DND-41 (cell line): ENCODE data around the gene VARS1.
"Not testable (repeated sequence)": the region's sequence is repeated elsewhere in the genome, so short reads cannot be mapped to it uniquely, and the experiment has no call there.

Source experiments
- ATAC-seq: fragments of 200-7000 bp; cut with Tn5 transposase; 3 replicates; pipeline ENCODE4 v1.9.1; 2021; ENCODE audit warnings: low read depth; ENCODE audit not compliant: insufficient read depth
- DNase-seq: peaks from one replicate; pipeline ENCODE4 v3.0.0-alpha.2; 2020
- H2AFZ ChIP-seq: 2 replicates; pipeline ENCODE4 v1.6.0; 2012; ENCODE audit warnings: low read depth, low read length
- H3K27ac ChIP-seq: 2 replicates; pipeline ENCODE4 v1.5.1; 2012; ENCODE audit warnings: low read length, inconsistent platforms
- H3K27me3 ChIP-seq: fragments of 200-600 bp; sonication (generic); 2 replicates; pipeline ENCODE4 v1.6.0; 2012; ENCODE audit warnings: low read length, mild to moderate bottlenecking, inconsistent platforms; ENCODE audit not compliant: insufficient read depth, poor library complexity
- H3K36me3 ChIP-seq: 2 replicates; pipeline ENCODE4 v1.5.1; 2012; ENCODE audit warnings: low read length, inconsistent platforms; ENCODE audit not compliant: insufficient read depth
- H3K4me1 ChIP-seq: 2 replicates; pipeline ENCODE4 v1.5.1; 2012; ENCODE audit warnings: mild to moderate bottlenecking, low read length; ENCODE audit not compliant: insufficient read depth
- H3K4me2 ChIP-seq: 2 replicates; pipeline ENCODE4 v1.6.0; 2012; ENCODE audit warnings: mild to moderate bottlenecking, moderate library complexity, low read length, inconsistent platforms; ENCODE audit not compliant: insufficient read depth
- H3K4me3 ChIP-seq, 2 experiments: fragments of 200-600 bp in 1 of 2; shearing (Covaris generic) in 1 of 2; 2 replicates each; pipeline ENCODE4 v1.5.1; 2012 to 2016; ENCODE audit warnings: inconsistent platforms in 2 of 2, low read length in 2 of 2, mild to moderate bottlenecking in 2 of 2, low read depth in 1 of 2, moderate library complexity in 1 of 2
- H3K79me2 ChIP-seq: 2 replicates; pipeline ENCODE4 v1.6.0; 2012; ENCODE audit warnings: low read length, inconsistent platforms; ENCODE audit not compliant: insufficient read depth
- H3K9ac ChIP-seq: 2 replicates; pipeline ENCODE4 v1.6.0; 2012; ENCODE audit warnings: low read depth, mild to moderate bottlenecking, inconsistent platforms, low read length, moderate library complexity
- H3K9me3 ChIP-seq: 2 replicates; pipeline ENCODE4 v1.5.1; 2012; ENCODE audit warnings: low read length, moderate library complexity, mild to moderate bottlenecking, inconsistent platforms; ENCODE audit not compliant: insufficient read depth, severe bottlenecking
- H4K20me1 ChIP-seq: 2 replicates; pipeline ENCODE4 v1.6.0; 2012; ENCODE audit warnings: low read length; ENCODE audit not compliant: insufficient read depth
- EZH2 ChIP-seq: IDR thresholded peaks from 3 replicates; pipeline ENCODE4 v1.6.1; 2012; ENCODE audit warnings: borderline replicate concordance, low read depth, mild to moderate bottlenecking, moderate library complexity, low read length, inconsistent platforms; ENCODE audit not compliant: severe bottlenecking
- TF ChIP-seq, protein P1 (sequence below): IDR thresholded peaks from 2 replicates; pipeline ENCODE4 v1.5.1; 2012; ENCODE audit warnings: borderline replicate concordance, low read length, moderate library complexity, mild to moderate bottlenecking; ENCODE audit not compliant: poor library complexity, severe bottlenecking; ENCODE audit errors: extremely low read depth

The VARS1 gene

DNA sequence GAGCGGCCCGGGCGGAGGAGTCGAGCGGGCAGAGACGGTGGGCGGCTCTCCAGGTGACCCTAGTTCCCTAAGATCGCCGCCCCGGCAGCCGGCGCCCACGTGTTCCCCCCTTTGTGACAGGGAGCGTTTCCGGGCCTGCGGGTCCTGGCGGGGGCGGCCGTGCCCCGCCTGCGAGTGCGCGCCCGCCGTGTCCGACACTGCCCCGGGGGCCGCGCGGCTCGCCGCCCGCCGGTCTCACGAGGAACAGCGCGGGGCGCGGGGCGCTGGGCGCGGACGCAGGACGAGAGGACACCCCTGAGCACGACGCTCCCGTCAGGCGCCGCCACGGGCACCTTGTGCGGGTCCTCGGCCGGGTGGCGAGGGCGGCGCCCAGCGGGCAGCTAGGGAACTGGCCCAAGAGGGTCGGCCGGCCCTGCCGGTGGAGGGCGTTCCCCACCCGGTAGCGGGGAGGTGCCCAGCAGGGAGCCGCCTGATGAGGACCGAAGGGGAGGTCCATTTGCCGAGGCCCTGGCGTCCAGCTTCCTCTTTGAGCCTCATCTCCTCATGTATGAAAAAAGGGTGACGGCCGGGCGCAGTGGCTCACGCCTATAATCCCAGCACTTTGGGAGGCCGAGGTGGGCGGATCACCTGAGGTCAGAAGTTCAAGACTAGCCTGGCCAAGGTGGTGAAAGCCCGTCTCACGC lies at the start of gene VARS1:
TSS of gene VARS1 (minus strand) at position 137 of the 683 bp plus-strand sequence. CDS start 535 bp downstream, outside the sequence.
- H3K27ac ChIP-seq = peak within 1 kb of the TSS; percentile 93
- peak within 1 kb of the TSS; percentile 94 for H3K4me2 ChIP-seq
- H3K79me2 ChIP-seq = peaks cover 46% of the 10 kb centered on the region
- TF ChIP-seq, protein P1, sequence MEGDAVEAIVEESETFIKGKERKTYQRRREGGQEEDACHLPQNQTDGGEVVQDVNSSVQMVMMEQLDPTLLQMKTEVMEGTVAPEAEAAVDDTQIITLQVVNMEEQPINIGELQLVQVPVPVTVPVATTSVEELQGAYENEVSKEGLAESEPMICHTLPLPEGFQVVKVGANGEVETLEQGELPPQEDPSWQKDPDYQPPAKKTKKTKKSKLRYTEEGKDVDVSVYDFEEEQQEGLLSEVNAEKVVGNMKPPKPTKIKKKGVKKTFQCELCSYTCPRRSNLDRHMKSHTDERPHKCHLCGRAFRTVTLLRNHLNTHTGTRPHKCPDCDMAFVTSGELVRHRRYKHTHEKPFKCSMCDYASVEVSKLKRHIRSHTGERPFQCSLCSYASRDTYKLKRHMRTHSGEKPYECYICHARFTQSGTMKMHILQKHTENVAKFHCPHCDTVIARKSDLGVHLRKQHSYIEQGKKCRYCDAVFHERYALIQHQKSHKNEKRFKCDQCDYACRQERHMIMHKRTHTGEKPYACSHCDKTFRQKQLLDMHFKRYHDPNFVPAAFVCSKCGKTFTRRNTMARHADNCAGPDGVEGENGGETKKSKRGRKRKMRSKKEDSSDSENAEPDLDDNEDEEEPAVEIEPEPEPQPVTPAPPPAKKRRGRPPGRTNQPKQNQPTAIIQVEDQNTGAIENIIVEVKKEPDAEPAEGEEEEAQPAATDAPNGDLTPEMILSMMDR = peak; percentile 93
- TF ChIP-seq EZH2 = no peak
- no peaks in the 10 kb centered on the region for H4K20me1 ChIP-seq
- H3K4me1 ChIP-seq = peaks cover 40% of the 10 kb centered on the region
- H3K9me3 ChIP-seq = no peaks in the 10 kb centered on the region
- DNase-seq = peak; percentile 84
- peak within 1 kb of the TSS; percentile 97 to 99 for H3K4me3 ChIP-seq
- ATAC-seq = peak; percentile 75
- H3K27me3 ChIP-seq = no peaks in the 10 kb centered on the region
- H3K9ac ChIP-seq = peak within 1 kb of the TSS; percentile 93
- peaks cover 45% of the 10 kb centered on the region for H3K36me3 ChIP-seq
- H2AFZ ChIP-seq = peak within 1 kb of the TSS; percentile 92

DNA sequence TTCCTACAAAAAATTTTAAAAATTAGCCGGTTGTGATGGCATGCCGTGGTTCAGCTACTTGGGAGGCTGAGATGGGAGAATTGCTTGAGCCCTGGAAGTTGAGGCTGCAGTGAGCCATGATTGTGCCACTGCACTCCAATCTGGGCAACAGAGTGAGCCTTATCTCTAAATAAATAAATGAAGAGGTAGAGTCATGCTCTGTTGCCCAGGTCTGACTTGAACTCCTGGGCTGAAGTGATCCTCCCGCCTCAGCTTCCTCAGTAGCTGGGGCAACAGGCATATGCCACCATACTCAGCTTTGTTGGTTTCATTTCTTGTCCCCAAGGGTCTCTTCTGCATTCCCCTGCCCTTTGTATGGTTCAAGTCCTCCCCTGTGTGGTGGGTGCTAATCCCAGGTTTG lies 49.0 kb upstream of the VARS1 start:
- Histone ChIP-seq H3K4me1 (no peaks in the 10 kb centered on the region), H3K27me3 (no peaks in the 10 kb centered on the region), H3K9me3 (no peaks in the 10 kb centered on the region), H3K4me3 (no peak overlapping the region), H3K36me3 (peaks cover 10% of the 10 kb centered on the region), H3K4me2 (no peak overlapping the region), H2AFZ (no peak overlapping the region), H4K20me1 (peaks cover under 1% of the 10 kb centered on the region; the same call in 1 of the 2 replicates), H3K27ac (no peak overlapping the region), H3K79me2 (peaks cover under 1% of the 10 kb centered on the region; the same call in 1 of the 2 replicates), H3K9ac (no peak overlapping the region)
- no peak for ATAC-seq
- TF ChIP-seq, protein P1 = no peak
- no peak for TF ChIP-seq EZH2
- no peak for DNase-seq

DNA sequence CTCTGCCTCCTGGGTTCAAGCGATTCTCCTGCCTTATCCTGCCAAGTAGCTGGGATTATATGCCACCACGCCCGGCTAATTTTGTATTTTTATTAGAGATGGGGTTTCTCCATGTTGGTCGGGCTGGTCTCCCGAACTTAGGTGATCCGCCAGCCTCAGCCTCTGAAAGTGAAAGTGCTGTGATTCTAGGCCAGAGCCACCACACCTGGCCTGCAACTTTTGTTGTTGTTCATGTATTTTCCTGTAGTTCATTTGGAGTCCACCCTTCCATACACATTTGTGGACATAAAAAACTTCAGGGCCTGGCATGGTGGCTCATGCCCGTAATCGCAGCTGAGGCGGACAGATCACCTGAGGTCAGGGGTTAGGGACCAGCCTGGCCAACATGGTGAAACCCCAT lies 46.5 kb upstream of the VARS1 start:
- DNase-seq = no peak
- Histone ChIP-seq H3K36me3 (peaks cover 35% of the 10 kb centered on the region), H3K27me3 (no peaks in the 10 kb centered on the region), H3K4me2 (no peak overlapping the region), H2AFZ (no peak overlapping the region), H3K9me3 (no peaks in the 10 kb centered on the region), H3K9ac (no peak overlapping the region), H3K79me2 (peaks cover 24% of the 10 kb centered on the region), H4K20me1 (peaks cover 24% of the 10 kb centered on the region), H3K27ac (no peak overlapping the region), H3K4me3 (no peak overlapping the region), H3K4me1 (peaks cover 20% of the 10 kb centered on the region)
- TF ChIP-seq EZH2 = no peak
- TF ChIP-seq, protein P1 = no peak
- peak; percentile 20; the same call in 2 of the 3 replicates for ATAC-seq

DNA sequence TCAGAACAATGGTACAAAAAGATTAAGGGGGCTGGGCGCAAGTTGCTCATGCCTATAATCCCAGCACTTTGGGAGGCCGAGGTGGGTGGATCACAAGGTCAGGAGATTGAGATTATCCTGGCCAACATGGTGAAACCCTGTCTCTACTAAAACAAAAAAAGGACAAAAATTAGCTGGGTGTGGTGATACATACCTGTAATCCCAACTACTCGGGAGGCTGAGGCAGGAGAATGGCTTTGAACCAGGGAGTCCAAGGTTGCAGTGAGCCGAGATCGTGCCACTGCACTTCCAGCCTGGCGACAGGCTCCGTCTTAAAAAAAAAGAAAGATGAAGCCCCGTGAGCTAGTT lies 44.2 kb upstream of the VARS1 start:
- not testable (repeated sequence) for H3K27ac ChIP-seq, H3K9ac ChIP-seq, H2AFZ ChIP-seq, DNase-seq, H3K4me2 ChIP-seq, H3K4me3 ChIP-seq, H3K27me3 ChIP-seq, ATAC-seq, H3K9me3 ChIP-seq
- H3K36me3 ChIP-seq = peaks cover 53% of the 10 kb centered on the region
- H3K79me2 ChIP-seq = peaks cover 47% of the 10 kb centered on the region
- H3K4me1 ChIP-seq = peaks cover 33% of the 10 kb centered on the region
- peaks cover 40% of the 10 kb centered on the region for H4K20me1 ChIP-seq
